Activated CD8-positive, alpha-beta memory T cell treated with anti-CD3 and anti-CD28 coated beads, Interleukin-2, amount 50 U/mL, for 24 hours (primary cell): ENCODE results near the gene SERINC1.
"Not testable (repeated sequence)": the region's sequence is repeated elsewhere in the genome, so short reads cannot be mapped to it uniquely, and the experiment has no call there.

Experiments
- DNase-seq: peaks from one replicate; pipeline ENCODE4 v3.0.0-alpha.2; 2020; ENCODE audit errors: extremely low read depth

The SERINC1 gene

DNA sequence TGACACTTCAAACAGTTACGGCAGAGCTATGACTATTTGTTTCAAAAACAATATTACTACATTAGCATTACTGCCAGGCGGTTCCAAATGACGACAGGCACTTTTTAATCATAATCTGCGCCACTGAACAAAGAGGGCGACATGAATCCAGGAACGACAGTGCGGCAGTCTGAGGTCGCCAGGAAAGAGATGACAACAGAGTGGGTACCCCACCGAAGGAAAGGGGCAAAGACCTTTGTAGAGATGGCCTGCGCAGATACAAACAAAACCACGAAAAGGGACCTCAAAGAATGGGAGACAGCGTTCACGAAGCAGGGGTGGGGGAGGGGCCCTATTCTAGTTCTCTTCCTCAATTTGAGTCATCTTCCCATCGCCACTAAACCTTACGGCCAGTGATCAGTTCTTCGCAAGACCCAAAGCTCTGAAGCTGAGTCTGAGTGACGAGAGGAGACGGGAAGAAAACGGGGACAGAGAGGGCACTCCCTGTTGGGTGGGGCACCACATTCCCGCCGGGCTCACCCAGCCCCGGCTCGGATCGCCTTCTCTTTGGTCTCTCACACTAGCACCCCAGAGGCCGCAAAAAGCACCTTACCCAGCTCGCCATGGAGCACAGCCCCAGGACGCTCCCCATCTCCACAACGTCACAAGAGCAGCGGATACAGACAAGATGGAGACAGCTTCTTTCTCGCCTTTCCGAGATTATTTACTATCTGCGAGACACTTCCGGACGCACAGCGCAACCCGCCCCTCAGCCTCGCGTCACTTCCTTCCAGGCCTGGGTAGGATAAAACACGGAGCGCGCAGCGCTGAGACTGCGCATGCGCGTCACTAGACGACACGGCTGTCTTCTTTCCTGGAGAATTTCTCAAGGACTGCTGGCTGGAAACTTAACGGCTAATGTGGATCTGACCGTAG lies at the start of gene SERINC1:
Gene SERINC1 (minus strand): TSS at position 701 of the 915 bp plus-strand sequence. CDS start 70 bp downstream, at position 631.
- DNase-seq, result peak; percentile 80

- no peak for DNase-seq
These were observed 39.8 kb upstream of the SERINC1 start for GRCh38 chr6:122511193-122511924.

- DNase-seq, result not testable (repeated sequence)
These were observed 33.6 kb upstream of the SERINC1 start for GRCh38 chr6:122505170-122505569.

DNA sequence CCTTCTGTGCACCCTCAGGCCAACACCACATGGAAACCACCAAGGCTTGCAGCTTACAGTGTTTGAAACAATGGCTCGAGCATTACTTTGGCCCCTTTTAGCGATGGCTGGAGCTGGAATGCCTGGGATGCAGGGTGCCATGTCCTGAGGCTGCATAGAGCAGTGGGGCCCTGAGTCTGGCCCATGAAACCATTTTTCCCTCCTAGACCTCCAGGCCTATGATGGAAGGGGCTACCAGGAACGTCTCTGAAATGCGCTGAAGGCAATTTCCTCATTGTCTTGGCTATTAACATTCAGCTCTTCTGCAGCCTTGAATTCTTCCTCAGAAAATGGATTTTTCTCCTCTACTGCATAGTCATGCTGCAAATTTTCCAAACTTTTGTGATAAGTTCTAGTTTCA lies 29.9 kb upstream of the SERINC1 start:
- no peak for DNase-seq

GRCh38 chr6:122495612-122496011 lies 24.0 kb upstream of the SERINC1 start:
- no peak for DNase-seq

DNA sequence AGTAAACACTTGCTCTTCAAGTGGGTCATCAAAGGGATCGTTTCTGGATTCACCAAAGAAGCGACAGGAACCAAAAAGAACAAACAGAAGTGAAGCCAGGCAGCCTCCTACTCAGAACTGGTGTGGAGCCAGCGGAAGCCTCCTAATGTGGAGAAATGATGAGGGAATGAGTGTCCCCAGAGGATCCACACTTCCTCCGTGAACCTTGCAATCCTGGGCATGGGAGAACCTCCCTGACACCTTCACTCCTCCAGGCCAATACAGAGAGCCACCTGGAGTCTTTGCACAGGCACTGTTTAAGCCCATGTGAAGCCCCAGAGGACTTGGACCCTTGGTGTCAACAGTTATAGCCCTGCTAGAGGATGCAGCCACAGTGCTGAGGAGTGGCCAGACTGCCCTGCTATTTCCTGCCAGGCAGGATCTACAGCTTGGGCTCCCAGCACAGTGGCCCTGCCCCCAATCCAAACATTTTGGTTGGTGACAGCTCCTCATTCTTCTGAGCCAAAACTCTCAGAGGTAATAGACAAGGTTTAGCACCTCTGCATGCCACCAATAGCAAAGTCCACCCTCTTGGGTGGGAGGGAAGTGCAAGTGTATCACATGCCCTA lies 23.2 kb upstream of the SERINC1 start:
- DNase-seq, result no peak

GRCh38 chr6:122491919-122492555 lies 20.4 kb upstream of the SERINC1 start:
- peak; percentile 32 for DNase-seq

- no peak for DNase-seq
These were observed 19.0 kb upstream of the SERINC1 start for GRCh38 chr6:122490607-122491006.

GRCh38 chr6:122484760-122485159 lies 13.2 kb upstream of the SERINC1 start:
- DNase-seq, result no peak

DNA sequence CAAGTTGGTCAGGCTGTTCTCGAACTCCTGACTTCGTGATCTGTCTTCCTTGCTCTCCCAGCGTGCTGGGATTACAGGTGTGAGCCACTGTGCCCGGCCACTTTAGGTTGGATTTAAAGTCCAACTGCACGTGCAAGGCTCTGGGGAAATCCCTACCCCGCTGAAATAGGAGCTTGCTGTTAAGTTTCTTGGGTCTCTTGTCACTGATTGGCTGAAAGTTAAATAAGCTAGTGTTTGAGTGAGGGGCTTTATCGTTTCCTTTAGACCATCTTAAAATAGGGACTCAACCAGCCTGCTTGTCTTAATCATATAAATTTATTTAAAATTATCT lies 11.1 kb upstream of the SERINC1 start:
- no peak for DNase-seq

- DNase-seq, result no peak
These were observed 4.5 kb upstream of the SERINC1 start for GRCh38 chr6:122476131-122476530.

GRCh38 chr6:122472022-122472340 lies 374 bp upstream of the SERINC1 start:
- no peak for DNase-seq

DNA sequence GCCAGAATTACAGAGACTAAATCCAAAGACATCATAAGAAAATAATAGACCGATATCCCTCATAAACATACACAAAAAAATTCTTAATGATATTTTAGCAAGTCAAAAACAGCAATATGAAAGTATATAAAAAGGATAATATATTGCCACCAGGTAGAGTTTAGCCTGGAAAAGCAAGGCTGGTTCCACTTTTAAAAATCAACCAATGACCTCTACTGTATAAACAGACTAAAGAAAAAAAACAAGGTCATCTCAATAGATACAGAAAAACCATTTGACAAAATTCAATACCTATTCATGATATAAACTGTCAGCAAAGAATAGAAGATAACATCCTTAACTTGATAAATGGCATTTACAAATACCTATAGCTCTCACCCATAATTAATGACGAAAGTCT lies 9.7 kb downstream of the SERINC1 start:
- no peak for DNase-seq

- not testable (repeated sequence) for DNase-seq
These were observed 11.7 kb downstream of the SERINC1 start for GRCh38 chr6:122459865-122460416.

- no peak for DNase-seq
These were observed 12.4 kb downstream of the SERINC1 start for GRCh38 chr6:122459240-122459639.

DNA sequence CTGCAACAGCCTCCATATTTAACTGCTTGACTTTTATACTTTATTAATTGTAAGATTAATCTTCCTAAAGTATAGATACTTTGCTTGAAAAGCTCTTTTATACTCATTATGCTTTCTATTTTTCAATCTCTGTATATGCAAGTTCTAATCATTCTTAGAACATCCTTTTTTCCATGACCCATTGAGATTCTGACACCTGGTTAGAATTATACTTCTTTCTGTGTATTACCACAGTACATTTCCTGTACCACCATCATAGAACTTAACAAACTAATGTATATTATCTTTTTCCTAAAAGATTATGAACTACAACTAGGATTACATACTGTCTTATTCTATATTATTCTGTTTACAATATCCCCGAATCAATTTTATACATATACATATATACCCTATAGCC lies 13.5 kb downstream of the SERINC1 start:
- no peak for DNase-seq

DNA sequence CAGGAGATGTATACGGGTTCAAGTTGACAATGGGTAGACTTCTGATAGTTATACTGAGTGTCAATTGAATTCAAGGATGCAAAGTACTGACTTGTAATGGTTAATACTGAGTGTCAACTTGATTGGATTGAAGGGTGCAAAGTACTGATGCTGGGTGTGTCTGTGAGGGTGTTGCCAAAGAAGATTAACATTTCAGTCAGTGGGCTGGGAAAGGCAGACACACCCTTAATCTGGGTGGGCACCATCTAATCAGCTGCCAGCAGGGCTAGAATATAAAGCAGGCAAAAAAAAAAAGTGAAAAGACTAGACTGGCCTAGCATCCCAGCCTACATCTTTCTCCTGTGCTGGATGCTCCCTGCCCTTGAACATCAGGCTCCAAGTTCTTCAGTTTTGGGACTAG lies 16.5 kb downstream of the SERINC1 start:
- not testable (repeated sequence) for DNase-seq

DNA sequence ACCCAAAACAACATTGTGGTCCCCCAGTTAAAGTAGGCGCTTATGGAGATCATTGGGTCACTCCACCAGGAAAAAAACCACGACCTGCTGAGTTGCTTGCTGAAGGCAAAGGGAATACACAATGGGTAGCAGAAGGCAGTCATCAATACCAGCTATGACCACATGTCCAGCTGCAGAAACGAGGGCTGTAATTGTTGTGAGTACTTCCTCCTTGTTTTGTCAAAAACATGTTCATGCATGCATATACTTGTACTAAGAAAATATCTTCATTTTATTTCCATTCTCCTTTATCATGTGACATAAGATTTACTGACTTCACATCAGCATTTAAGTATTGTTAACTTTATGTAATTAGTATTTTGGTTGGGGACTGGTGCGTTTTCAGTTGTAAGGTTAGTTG lies 16.9 kb downstream of the SERINC1 start:
- DNase-seq, result no peak

- DNase-seq, result no peak
These were observed 19.1 kb downstream of the SERINC1 start for GRCh38 chr6:122452509-122452908.

- no peak for DNase-seq
These were observed 22.5 kb downstream of the SERINC1 start for GRCh38 chr6:122449069-122449468.

- DNase-seq, result no peak
These were observed 26.3 kb downstream of the SERINC1 start for GRCh38 chr6:122445274-122445673.

DNA sequence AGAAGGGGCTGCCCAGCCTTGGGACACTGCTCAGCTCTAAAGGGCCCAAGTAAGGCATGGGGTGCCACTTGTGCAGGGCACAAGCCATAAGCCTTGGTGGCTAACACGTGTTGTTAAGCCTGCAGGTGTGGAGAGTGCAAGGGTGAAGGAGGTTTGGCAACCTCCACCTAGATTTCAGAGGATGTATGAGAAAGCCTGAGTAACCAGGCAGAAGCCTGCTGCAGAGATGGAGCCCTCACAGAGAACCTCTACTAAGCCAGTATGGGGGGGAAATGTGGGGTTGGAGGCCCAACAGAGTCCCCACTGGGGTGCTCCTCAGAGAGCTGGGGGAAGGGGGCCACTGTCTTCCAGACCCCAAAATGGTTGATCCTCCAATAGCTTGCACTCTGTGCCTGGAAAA lies 32.6 kb downstream of the SERINC1 start:
- no peak for DNase-seq
